Measurements from ENCODE around the gene MOSPD3. TPM values are rescaled to one million over a fixed set of nuclear protein-coding genes. Genes with fewer than 3 reads are reported as not detected.

The MOSPD3 gene
- total RNA-seq, 6 donors from 2014 or later = 9.9 to 25.8 (median 16.0) TPM

DNA sequence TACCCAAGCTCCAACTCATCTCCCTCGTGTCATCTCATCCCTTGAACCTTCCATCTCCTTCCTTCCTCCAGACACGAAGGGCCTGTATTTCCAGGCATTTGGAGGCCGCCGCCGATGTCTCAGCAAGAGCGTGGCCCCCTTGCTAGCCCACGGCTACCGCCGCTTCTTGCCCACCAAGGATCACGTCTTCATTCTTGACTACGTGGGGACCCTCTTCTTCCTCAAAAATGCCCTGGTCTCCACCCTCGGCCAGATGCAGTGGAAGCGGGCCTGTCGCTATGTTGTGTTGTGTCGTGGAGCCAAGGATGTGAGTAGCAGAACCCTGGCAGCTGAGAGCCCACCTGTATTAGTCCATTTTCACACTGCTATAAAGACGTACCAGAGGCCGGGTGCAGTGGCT is 20.7 kb upstream of the MOSPD3 start:
- peaks cover 0 to 17% (median 11%) of the 10 kb centered on the region in 4 donors for H3K4me1 ChIP-seq
- no peak overlapping the region for H3K27ac ChIP-seq
- ATAC-seq (ENCODE audit: low FRiP score in 2 of 2) = no peak
- 94 to 96% methylated on average over 17 of the region's 17 CpGs for WGBS, 2 donors
- TF ChIP-seq POLR2A (IDR thresholded peaks at IDR 0.05) = no peak
- no peak for TF ChIP-seq POLR2AphosphoS5 (IDR thresholded peaks at IDR 0.05)
- TF ChIP-seq, protein P1, sequence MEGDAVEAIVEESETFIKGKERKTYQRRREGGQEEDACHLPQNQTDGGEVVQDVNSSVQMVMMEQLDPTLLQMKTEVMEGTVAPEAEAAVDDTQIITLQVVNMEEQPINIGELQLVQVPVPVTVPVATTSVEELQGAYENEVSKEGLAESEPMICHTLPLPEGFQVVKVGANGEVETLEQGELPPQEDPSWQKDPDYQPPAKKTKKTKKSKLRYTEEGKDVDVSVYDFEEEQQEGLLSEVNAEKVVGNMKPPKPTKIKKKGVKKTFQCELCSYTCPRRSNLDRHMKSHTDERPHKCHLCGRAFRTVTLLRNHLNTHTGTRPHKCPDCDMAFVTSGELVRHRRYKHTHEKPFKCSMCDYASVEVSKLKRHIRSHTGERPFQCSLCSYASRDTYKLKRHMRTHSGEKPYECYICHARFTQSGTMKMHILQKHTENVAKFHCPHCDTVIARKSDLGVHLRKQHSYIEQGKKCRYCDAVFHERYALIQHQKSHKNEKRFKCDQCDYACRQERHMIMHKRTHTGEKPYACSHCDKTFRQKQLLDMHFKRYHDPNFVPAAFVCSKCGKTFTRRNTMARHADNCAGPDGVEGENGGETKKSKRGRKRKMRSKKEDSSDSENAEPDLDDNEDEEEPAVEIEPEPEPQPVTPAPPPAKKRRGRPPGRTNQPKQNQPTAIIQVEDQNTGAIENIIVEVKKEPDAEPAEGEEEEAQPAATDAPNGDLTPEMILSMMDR (IDR thresholded peaks at IDR 0.05) = no peak
- no peak for TF ChIP-seq EP300 (IDR thresholded peaks at IDR 0.05)
- no peaks in the 10 kb centered on the region for H3K27me3 ChIP-seq
- no peaks in the 10 kb centered on the region for H3K9me3 ChIP-seq
- no peak overlapping the region for H3K4me3 ChIP-seq
- DNase-seq = no peak
- no peaks in the 10 kb centered on the region for H3K36me3 ChIP-seq

DNA sequence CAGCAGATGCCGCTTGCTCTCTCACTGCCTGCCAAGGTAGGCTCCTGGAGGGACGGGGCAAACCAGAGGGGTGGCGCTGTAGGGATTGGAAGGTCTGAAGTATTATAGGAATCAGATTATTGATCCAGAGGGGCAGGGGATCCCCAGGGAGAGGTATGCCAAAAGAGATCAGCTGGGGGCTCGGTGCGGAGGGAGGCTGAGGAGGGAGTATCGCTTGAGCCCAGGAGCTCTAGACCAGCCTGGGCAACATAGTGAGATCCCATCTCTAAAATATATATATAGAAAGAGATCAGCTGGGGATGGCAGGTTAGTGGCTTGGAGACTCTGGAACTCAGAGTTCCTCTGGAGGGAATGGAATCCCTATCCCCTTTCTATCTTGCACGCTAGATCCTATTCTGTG is 17.2 kb upstream of the MOSPD3 start:
- 96 to 98% methylated on average over 7 of the region's 7 CpGs for WGBS, 2 donors
- TF ChIP-seq EP300 (IDR thresholded peaks at IDR 0.05) (no peak), POLR2AphosphoS5 (IDR thresholded peaks at IDR 0.05) (no peak), POLR2A (IDR thresholded peaks at IDR 0.05) (no peak)
- TF ChIP-seq, protein P1 (IDR thresholded peaks at IDR 0.05) = no peak
- no peak for ATAC-seq (ENCODE audit: low FRiP score in 2 of 2)

DNA sequence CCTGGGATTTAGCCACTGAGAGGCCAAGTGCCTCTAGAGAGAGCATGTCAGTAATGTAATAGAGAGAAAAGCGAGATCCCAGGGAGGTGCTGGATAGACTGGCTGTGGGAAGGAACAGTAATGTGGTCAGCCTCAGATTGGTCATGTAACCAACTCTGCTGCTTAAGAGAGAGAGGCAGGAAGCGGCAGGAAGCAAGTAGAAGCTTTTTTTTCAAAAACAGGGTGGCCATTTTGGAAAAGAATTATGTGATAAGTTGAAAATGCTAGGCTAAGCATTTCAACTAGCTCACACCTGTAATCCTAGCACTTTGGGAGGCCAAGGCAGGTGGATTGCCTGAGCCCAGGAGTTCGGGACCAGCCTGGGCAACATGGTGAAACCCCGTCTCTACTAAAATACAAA is 13.9 kb upstream of the MOSPD3 start:
- Histone ChIP-seq H3K4me3 (no peak overlapping the region), H3K36me3 (no peaks in the 10 kb centered on the region), H3K9me3 (no peaks in the 10 kb centered on the region), H3K27ac (no peak overlapping the region), H3K4me1 (peaks cover 0 to 16% (median 10%) of the 10 kb centered on the region in 4 donors), H3K27me3 (no peaks in the 10 kb centered on the region)
- TF ChIP-seq EP300 (IDR thresholded peaks at IDR 0.05) = no peak
- no peak for TF ChIP-seq POLR2A (IDR thresholded peaks at IDR 0.05)
- ATAC-seq (ENCODE audit: low FRiP score in 2 of 2) = no peak
- no peak for DNase-seq
- WGBS, 2 donors = 89 to 93% methylated on average over 4 of the region's 4 CpGs

More for the DNA sequence above, 17.2 kb upstream of the MOSPD3 start:
- Histone ChIP-seq H3K27ac (no peak overlapping the region), H3K4me3 (no peak overlapping the region), H3K36me3 (no peaks in the 10 kb centered on the region), H3K27me3 (no peaks in the 10 kb centered on the region), H3K4me1 (peaks cover 0 to 5% (median 2%) of the 10 kb centered on the region in 4 donors), H3K9me3 (no peaks in the 10 kb centered on the region)
- DNase-seq = no peak

DNA sequence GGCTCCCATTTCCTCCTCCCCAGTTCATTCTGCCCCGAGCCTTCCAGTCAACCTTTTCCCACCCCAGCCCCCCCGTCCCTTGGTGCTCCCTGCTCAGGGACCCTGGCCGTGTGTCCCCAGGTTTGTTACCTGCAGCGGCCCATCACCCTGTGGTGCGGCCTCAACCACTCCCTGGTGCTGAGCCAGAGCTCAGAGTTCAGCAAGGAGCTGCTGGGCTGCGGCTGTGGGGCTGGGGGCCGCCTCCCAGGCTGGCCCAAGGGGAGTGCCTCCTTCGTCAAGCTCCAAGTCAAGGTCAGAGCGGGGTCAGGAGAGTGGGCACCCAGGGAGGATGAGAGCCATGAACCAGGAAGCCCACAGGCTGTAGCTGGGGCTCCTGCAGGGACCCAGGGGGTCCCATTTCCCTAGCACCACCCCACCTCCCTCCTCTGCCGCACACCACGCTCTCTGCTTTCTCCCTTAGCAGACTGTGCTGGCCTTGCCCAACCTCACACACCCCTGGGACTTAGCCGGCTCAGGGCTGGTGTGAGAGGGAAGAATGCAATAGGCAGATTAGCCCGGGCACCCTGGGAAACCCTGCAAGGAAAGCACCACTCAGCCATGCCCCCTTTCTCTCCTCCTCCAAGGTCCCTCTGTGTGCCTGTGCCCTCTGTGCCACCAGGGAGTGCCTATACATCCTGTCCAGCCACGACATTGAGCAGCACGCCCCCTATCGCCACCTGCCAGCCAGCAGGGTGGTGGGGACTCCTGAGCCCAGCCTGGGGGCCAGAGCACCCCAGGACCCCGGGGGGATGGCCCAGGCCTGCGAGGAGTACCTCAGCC is 12.2 kb upstream of the MOSPD3 start:
- peaks cover 8 to 33% (median 23%) of the 10 kb centered on the region in 4 donors for H3K4me1 ChIP-seq
- no peak overlapping the region for H3K4me3 ChIP-seq
- no peaks in the 10 kb centered on the region for H3K36me3 ChIP-seq
- H3K27me3 ChIP-seq = no peaks in the 10 kb centered on the region
- WGBS, 2 donors = 76 to 81% methylated on average over 11 to 13 of the region's 18 CpGs
- TF ChIP-seq POLR2AphosphoS5 (IDR thresholded peaks at IDR 0.05) (no peak), EP300 (IDR thresholded peaks at IDR 0.05) (no peak), POLR2A (IDR thresholded peaks at IDR 0.05) (no peak)
- TF ChIP-seq, protein P1 (IDR thresholded peaks at IDR 0.05) = no peak
- no peak overlapping the region for H3K27ac ChIP-seq
- no peaks in the 10 kb centered on the region for H3K9me3 ChIP-seq
- no peak for ATAC-seq (ENCODE audit: low FRiP score in 2 of 2)
- DNase-seq = no peak

DNA sequence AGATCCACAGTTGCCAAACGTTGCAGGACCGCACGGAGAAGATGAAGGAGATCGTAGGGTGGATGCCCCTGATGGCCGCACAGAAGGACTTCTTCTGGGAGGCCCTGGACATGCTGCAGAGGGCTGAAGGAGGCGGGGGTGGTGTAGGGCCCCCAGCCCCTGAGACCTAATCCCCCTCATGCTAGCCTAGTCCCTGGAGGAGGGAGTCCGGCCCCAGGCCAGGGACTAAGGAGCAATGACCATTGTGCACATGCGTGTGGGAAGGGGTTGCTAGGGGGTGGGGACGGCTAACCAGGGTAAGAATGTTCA is 11.7 kb upstream of the MOSPD3 start:
- TF ChIP-seq, protein P1 (IDR thresholded peaks at IDR 0.05) = no peak
- TF ChIP-seq POLR2AphosphoS5 (IDR thresholded peaks at IDR 0.05) = no peak
- no peak for TF ChIP-seq POLR2A (IDR thresholded peaks at IDR 0.05)
- TF ChIP-seq EP300 (IDR thresholded peaks at IDR 0.05) = no peak
- H3K9me3 ChIP-seq = no peaks in the 10 kb centered on the region
- no peak overlapping the region for H3K27ac ChIP-seq
- H3K27me3 ChIP-seq = no peaks in the 10 kb centered on the region
- peaks cover 13 to 39% (median 28%) of the 10 kb centered on the region in 4 donors for H3K4me1 ChIP-seq
- ATAC-seq (ENCODE audit: low FRiP score in 2 of 2) = no peak
- H3K36me3 ChIP-seq = no peaks in the 10 kb centered on the region
- no peak for DNase-seq
- no peak overlapping the region for H3K4me3 ChIP-seq
- 85 to 87% methylated on average over 9 of the region's 9 CpGs for WGBS, 2 donors

All from upper lobe of left lung (tissue), 6 donors.